ENCODE results near the gene PDSS2.

- TF ChIP-seq, protein P1, sequence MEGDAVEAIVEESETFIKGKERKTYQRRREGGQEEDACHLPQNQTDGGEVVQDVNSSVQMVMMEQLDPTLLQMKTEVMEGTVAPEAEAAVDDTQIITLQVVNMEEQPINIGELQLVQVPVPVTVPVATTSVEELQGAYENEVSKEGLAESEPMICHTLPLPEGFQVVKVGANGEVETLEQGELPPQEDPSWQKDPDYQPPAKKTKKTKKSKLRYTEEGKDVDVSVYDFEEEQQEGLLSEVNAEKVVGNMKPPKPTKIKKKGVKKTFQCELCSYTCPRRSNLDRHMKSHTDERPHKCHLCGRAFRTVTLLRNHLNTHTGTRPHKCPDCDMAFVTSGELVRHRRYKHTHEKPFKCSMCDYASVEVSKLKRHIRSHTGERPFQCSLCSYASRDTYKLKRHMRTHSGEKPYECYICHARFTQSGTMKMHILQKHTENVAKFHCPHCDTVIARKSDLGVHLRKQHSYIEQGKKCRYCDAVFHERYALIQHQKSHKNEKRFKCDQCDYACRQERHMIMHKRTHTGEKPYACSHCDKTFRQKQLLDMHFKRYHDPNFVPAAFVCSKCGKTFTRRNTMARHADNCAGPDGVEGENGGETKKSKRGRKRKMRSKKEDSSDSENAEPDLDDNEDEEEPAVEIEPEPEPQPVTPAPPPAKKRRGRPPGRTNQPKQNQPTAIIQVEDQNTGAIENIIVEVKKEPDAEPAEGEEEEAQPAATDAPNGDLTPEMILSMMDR (IDR thresholded peaks at IDR 0.05; ENCODE audit: low read length) = no peak
- no peak for TF ChIP-seq EZH2 (IDR thresholded peaks at IDR 0.05; ENCODE audit: borderline replicate concordance, low read length)
These were observed 89.9 kb downstream of the PDSS2 start for GRCh38 chr6:107369493-107369892.

All from OCI-LY1 (cell line).